Mammary epithelial cell (primary cell): ENCODE results near the gene KIAA1958.

Source experiments
- EZH2 ChIP-seq: IDR thresholded peaks from 2 replicates; pipeline ENCODE4 v1.6.1; 2012; ENCODE audit warnings: low read length, inconsistent platforms, borderline replicate concordance
- TF ChIP-seq, protein P1 (sequence below), 2 donors: IDR thresholded peaks in 1 of 2; conservative IDR thresholded peaks in 1 of 2; 2 replicates each; pipeline ENCODE4 v1.5.1; 2011 to 2012; ENCODE audit warnings: inconsistent platforms in 2 of 2, low read length in 2 of 2, mild to moderate bottlenecking in 2 of 2, control low read depth in 1 of 2, low read depth in 1 of 2; ENCODE audit not compliant: insufficient read depth in 1 of 2; ENCODE audit errors: extremely low read depth in 1 of 2

GRCh38 chr9:112439171-112439570, 47.5 kb upstream of the KIAA1958 start:
- TF ChIP-seq, protein P1, sequence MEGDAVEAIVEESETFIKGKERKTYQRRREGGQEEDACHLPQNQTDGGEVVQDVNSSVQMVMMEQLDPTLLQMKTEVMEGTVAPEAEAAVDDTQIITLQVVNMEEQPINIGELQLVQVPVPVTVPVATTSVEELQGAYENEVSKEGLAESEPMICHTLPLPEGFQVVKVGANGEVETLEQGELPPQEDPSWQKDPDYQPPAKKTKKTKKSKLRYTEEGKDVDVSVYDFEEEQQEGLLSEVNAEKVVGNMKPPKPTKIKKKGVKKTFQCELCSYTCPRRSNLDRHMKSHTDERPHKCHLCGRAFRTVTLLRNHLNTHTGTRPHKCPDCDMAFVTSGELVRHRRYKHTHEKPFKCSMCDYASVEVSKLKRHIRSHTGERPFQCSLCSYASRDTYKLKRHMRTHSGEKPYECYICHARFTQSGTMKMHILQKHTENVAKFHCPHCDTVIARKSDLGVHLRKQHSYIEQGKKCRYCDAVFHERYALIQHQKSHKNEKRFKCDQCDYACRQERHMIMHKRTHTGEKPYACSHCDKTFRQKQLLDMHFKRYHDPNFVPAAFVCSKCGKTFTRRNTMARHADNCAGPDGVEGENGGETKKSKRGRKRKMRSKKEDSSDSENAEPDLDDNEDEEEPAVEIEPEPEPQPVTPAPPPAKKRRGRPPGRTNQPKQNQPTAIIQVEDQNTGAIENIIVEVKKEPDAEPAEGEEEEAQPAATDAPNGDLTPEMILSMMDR (conservative IDR thresholded peaks at IDR 0.05 in 1 of 2, IDR thresholded peaks at IDR 0.05 in 1 of 2; ENCODE audit: extremely low read depth in 1 of 2, insufficient read depth in 1 of 2, low read depth in 1 of 2, low read length in 2 of 2), result no peak
- TF ChIP-seq EZH2, result no peak
